ENCODE results near the gene FRAT2.

- TF ChIP-seq CTCF (IDR thresholded peaks at IDR 0.05; ENCODE audit: low read depth, low read length) (no peak), POLR2A (IDR thresholded peaks at IDR 0.05; ENCODE audit: extremely low read depth, insufficient read length) (no peak), MYC (IDR thresholded peaks at IDR 0.05; ENCODE audit: low read depth, low read length) (no peak), MAX (IDR thresholded peaks at IDR 0.05; ENCODE audit: low read depth, low read length) (no peak)
These were observed 24.3 kb upstream of the FRAT2 start for GRCh38 chr10:97358781-97359180.
